Mesodermal cell (in vitro differentiated cells): ENCODE measurements around the gene CKB.

Experiments used
- H3K27ac ChIP-seq: 2 replicates; pipeline ENCODE4 v1.7.0; 2013; ENCODE audit warnings: mild to moderate bottlenecking, low read depth, low read length, moderate library complexity; ENCODE audit not compliant: severe bottlenecking
- H3K36me3 ChIP-seq: 2 replicates; pipeline ENCODE4 v1.7.1; 2013; ENCODE audit warnings: mild to moderate bottlenecking, low read length, moderate library complexity; ENCODE audit not compliant: control insufficient read depth, insufficient read depth
- H3K4me1 ChIP-seq: one replicate; pipeline ENCODE4 v1.7.1; 2013; ENCODE audit warnings: mild to moderate bottlenecking, low read length; ENCODE audit not compliant: insufficient read depth, control insufficient read depth, poor library complexity, severe bottlenecking
- H3K4me3 ChIP-seq: 2 replicates; pipeline ENCODE4 v1.7.0; 2013; ENCODE audit warnings: low read length, control low read depth, mild to moderate bottlenecking; ENCODE audit not compliant: insufficient read depth, poor library complexity, severe bottlenecking; ENCODE audit errors: extremely low read depth
- H3K9me3 ChIP-seq: 2 replicates; pipeline ENCODE4 v1.7.1; 2013; ENCODE audit warnings: mild to moderate bottlenecking, low read length, moderate library complexity; ENCODE audit not compliant: control insufficient read depth
- WGBS, 2 experiments: methylation state at CpG; one replicate each; pipeline ENCODE4 v1.1.5; 2013; ENCODE audit warnings: missing lambda C conversion rate in 2 of 2; ENCODE audit not compliant: insufficient coverage in 2 of 2; 5-methylcytosine and 5-hydroxymethylcytosine counted together

The CKB gene

DNA sequence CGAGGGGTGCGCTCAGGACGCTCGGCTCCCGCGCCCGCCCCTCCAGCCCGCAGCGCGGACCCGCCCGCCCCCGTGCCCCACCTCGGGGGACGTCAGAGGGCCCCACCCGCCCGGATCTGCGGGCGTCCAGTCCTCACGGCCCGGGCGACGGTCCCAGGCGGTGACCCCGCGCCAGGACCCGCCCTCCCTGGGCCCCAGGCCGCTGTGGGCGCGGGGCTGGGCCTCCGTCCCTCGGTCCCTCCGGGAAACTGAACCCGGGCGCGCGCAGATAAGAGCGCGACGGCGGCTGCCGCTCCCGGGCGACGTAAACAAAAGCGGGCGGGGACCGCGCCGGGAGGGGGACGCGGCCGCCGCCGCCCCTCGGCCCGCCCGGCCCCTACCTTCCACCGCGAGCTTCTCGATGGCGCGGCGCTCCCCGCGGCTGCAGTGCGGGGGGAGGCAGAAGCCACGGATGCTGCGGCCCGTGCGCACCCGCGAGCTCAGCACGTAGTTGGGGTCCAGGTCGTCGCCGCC is 1.1 kb downstream of the CKB start:
- H3K9me3 ChIP-seq, result no peaks in the 10 kb centered on the region
- peaks cover 15% of the 10 kb centered on the region for H3K4me1 ChIP-seq
- H3K27ac ChIP-seq, result no peak overlapping the region
- peaks cover 11% of the 10 kb centered on the region for H3K36me3 ChIP-seq
- H3K4me3 ChIP-seq, result peak overlapping the region; percentile 58
- whole genome bisulfite sequencing, 2 experiments, result 1% methylated on average over 51 to 54 of the region's 77 CpGs

DNA sequence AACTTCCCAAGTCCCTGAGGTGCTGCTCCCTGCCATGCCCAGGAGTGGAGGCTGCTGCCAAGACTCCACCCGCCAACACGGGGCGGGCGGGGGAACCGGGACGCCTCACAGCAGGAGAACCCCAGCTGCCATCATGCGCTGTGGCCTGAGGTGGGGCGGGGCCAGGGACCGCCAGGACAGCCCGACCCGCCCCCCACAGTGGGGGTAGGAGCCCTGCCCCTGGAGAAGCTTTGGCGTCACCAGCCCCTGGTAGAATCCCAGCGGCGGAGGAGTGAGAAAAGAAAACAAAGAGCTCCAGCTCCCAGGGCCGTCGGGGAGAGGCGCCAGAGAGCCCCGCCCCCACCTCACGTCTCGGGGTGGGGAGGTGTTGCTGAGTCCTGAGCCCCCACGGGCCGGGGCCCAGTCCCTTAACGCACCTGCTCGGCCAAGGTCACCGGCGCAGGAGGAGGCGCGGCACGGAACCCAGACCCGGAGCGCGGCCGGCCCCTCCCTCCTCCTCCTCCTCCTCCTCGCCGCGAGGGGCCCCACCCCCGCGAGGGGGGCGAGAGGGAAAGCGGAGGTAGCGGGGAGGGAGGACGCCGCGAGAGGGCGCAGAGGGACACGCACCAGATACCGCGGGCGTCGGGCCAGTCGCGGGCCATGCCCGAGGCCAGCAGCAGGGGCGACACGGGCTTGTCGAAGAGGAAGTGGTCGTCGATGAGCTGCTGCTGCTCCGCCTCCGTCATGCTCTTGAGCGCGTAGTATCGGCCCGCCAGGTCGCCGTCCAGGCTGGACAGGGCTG is 1.8 kb downstream of the CKB start:
- 15 to 17% methylated on average over 33 of the region's 66 CpGs for WGBS, 2 experiments
- Histone ChIP-seq H3K36me3 (peaks cover 11% of the 10 kb centered on the region), H3K9me3 (no peaks in the 10 kb centered on the region), H3K4me3 (peak overlapping the region; percentile 58), H3K4me1 (peaks cover 15% of the 10 kb centered on the region), H3K27ac (no peak overlapping the region)

DNA sequence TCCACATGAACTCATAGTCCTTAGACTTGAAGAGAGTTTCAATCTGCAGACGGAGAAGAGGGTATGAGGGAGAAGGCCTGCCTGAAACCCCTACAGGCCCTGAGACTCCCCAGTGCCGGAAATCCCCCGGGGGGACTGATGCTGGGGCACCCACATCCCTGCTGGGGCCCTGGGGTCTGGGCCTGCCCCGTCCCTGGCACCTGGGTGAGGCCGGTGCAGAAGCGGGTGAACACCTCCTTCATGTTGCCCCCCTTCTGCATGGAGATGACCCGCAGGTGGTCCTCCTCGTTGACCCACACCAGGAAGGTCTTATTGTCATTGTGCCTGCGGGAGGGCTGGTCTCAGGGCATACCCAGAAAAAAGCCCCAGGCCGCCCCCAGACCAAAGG is 2.4 kb downstream of the CKB start:
- Histone ChIP-seq H3K27ac (no peak overlapping the region), H3K9me3 (no peaks in the 10 kb centered on the region), H3K4me1 (peaks cover 15% of the 10 kb centered on the region), H3K4me3 (no peak overlapping the region), H3K36me3 (peaks cover 11% of the 10 kb centered on the region)
- WGBS, 2 experiments, result 91 to 95% methylated on average over 10 of the region's 10 CpGs

DNA sequence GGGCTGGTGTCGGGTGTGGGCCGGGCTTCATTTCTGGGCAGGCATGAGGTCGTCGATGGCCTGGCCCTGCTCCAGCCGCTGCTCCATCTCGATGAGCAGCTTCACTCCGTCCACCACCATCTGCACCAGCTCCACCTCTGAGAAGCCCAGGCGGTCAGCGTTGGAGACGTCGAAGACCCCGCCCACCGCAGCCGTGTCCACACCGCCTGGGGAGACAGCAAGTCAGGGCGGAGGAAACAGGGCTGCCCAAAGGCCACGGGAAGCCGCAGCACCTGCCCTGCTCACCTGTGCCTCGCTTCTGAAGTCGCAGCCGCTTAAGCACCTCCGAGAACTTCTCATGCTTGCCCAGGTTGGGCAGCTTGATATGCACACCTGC is 2.8 kb downstream of the CKB start:
- no peaks in the 10 kb centered on the region for H3K9me3 ChIP-seq
- peaks cover 11% of the 10 kb centered on the region for H3K36me3 ChIP-seq
- H3K27ac ChIP-seq, result no peak overlapping the region
- 90 to 93% methylated on average over 18 to 22 of the region's 22 CpGs for WGBS, 2 experiments
- H3K4me3 ChIP-seq, result no peak overlapping the region
- peaks cover 15% of the 10 kb centered on the region for H3K4me1 ChIP-seq

DNA sequence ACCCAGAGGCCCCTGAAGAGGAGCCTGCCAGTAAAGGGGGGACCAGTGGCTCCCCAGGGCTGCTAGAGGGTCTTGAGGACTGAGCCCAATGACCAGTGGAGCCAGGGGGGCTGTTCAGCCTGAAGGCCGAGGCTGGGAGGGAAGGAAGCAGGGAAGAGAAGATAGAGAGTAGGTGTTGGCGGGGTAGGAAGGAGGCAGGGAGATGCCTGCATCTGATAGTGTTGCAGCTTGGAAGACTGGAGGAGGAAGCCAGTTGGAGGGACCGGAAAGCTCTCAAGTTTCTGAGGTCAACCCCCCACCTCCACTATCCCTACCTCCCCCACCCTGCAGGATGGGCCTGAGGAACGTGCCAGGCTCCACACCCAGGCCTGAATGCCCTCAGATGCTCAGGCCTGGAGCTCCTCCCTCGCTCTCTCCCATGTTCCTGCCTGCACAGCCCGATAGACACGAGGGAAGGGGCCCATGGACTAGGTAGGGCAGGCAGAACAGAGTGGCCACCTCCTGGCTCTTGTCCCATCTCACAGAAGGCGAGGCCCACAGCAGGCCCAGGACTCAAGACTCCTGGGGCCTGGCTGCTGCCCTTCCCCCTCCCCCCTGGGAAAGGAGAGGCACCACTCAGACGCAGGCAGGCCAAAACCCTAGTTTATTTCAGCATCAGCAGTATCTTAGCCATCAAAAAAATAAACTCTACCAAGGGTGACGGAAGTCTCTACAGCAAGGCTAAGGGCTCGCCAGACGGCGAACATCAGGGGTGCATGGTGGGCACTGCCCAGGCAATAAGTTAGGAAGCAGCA is 3.4 kb downstream of the CKB start:
- H3K9me3 ChIP-seq, result no peaks in the 10 kb centered on the region
- 82 to 84% methylated on average over 8 to 10 of the region's 13 CpGs for WGBS, 2 experiments
- H3K27ac ChIP-seq, result no peak overlapping the region
- peaks cover 15% of the 10 kb centered on the region for H3K4me1 ChIP-seq
- peaks cover 11% of the 10 kb centered on the region for H3K36me3 ChIP-seq
- no peak overlapping the region for H3K4me3 ChIP-seq

DNA sequence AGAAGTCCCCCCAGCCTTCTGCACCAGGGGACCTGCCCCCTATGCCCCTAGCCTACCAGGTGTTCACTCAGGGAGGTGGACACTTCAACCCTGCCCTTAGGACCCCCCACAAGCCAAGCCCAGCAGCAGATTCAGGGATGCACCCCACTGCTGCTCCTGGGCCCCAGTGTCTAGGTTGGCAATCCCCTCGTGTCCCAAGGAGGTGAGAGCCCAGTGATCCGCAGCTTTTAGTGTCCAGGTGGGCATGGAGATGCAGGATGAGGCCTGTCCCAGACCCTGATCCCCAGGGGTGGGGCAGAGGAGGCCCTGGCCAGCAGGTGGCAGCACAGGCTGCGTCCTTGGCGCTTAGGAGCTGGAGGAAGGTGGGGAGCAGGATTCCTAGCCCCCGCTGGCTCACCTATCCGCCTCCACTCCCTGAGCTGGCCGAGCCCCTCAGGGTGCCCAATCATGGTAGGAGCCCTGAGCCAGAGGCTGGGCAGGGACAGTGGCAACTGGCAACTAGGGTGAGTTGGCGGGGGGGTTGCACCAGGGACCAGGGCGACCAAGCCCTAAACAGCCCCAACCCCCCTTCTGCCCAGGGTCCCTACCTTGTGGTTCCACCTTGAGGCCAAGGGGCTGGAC is 4.1 kb downstream of the CKB start:
- H3K27ac ChIP-seq, result no peak overlapping the region
- 65 to 67% methylated on average over 4 to 5 of the region's 9 CpGs for WGBS, 2 experiments
- H3K36me3 ChIP-seq, result peaks cover 13% of the 10 kb centered on the region
- H3K9me3 ChIP-seq, result no peaks in the 10 kb centered on the region
- H3K4me1 ChIP-seq, result peaks cover 15% of the 10 kb centered on the region
- no peak overlapping the region for H3K4me3 ChIP-seq

DNA sequence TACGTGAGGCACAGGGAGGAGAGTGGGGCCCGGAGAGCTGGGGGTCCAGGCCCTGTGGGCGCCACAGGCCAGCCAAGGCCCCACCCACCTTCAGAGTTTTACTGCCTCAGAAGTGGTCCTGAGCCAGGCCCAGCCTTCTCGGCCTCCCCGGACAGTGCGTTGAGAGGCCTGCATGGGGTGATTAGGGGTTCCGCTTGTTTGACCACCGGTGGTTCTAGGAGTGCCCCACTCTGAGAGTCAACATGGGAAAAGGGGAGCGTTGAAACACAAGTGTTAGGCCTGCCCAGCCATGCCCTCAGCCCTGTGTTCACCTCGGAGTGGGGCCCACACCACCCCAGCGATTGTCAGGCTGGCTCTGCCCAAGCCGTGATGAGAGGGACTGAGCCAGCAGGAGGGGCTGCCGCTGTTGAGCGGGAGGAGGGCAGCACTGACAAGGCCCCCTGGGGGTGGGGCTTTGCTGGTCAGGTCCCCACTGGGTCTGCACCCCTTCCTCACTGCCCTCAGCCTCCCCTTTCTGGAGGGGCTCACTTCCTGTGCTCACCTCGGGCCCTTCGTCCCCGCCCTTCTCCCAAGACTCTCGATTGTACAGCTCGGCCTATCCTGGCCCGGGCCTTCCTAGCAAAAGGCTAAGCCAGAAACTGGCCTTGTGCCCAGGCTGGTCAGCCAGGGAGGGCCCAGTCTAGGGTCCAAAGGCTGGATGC is 4.8 kb downstream of the CKB start:
- WGBS, 2 experiments, result 76 to 82% methylated on average over 15 to 20 of the region's 20 CpGs
- Histone ChIP-seq H3K27ac (no peak overlapping the region), H3K9me3 (no peaks in the 10 kb centered on the region), H3K4me3 (no peak overlapping the region), H3K4me1 (peaks cover 10% of the 10 kb centered on the region), H3K36me3 (peaks cover 13% of the 10 kb centered on the region)

DNA sequence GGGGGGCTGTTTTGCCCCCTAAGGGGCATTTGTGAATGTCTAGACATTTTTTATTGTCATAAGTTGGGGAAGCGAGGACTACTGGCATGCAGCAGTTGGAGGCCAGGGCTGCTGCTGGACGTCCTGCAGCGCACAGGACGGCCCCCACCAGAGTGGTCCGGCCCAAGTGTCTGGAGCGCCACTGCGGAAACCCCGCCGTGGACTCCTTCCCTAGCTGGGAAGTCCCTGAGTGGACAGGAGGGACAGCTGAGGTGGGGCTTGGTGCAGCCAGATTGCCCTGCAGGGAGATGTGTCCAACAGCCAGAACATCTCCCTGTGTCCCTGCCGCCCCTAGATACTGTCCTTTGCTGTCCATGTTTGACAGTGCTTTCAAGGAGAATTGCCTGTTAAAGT is 5.5 kb downstream of the CKB start:
- Histone ChIP-seq H3K9me3 (no peaks in the 10 kb centered on the region), H3K4me3 (no peak overlapping the region), H3K36me3 (peaks cover 13% of the 10 kb centered on the region), H3K4me1 (peaks cover 10% of the 10 kb centered on the region), H3K27ac (no peak overlapping the region)
- WGBS, 2 experiments, result 92 to 95% methylated on average over 9 to 10 of the region's 10 CpGs

DNA sequence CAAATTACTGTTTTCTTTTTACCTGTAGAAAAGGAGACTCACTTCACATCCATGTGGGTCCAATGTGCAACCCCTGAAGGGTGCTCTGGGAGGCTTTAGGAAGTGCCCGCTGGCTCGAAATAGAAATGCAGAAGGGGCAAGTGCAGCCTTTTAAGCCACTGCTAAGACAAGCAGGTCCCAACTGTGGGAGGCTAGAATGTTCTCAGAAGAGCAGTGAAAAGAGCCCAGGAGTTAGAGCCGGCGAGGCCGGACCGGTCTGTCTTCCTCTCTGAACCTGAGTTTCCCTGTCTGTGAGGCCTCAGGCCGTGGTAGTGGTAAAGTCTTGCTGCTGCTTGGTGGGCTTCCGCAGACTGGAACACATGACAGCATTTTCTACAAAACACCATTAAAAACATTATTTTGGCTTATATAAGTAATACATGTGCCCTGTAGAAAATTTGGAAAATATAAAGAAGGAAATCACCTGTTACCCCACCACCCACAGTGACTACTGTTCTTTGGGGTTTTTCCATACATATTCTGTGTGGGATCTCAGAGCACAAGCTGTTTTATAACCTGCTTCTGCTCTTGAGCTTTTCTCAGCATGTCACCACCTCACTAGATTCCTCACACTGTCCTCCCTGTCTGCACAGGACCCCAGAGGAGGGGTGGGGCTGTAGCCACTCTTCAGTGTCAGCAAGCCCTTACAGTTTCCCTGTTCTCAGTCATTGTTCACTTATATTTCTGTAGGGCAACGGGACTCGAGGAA is 6.0 kb downstream of the CKB start:
- Histone ChIP-seq H3K4me1 (peaks cover 10% of the 10 kb centered on the region), H3K36me3 (peaks cover 13% of the 10 kb centered on the region)
- 80 to 93% methylated on average over 8 of the region's 10 CpGs for WGBS, 2 experiments

More for the DNA sequence above, 6.0 kb downstream of the CKB start:
- no peak overlapping the region for H3K4me3 ChIP-seq
- no peaks in the 10 kb centered on the region for H3K9me3 ChIP-seq
- no peak overlapping the region for H3K27ac ChIP-seq
